HepG2 (cell line): ENCODE results near the gene IL26.

ENCODE experiments used
- FIP1L1 ChIP-seq: fragments of 200-400 bp; formaldehyde crosslinking; IDR thresholded peaks from 2 replicates; pipeline ENCODE4 v1.6.1; 2018; ENCODE audit warnings: low read depth, mild to moderate bottlenecking, low read length, moderate library complexity, borderline replicate concordance; ENCODE audit not compliant: insufficient read depth
- MAZ ChIP-seq, 2 experiments: sonication (generic) in 1 of 2; formaldehyde crosslinking in 1 of 2; IDR thresholded peaks; 2 replicates each; pipeline versions ENCODE4 v1.5.0 to v1.6.1; 2012 to 2020; ENCODE audit warnings: low read depth in 2 of 2, mild to moderate bottlenecking in 2 of 2, borderline replicate concordance in 1 of 2, improper control_type of control experiment in 1 of 2, low read length in 1 of 2, missing genetic modification reagents in 1 of 2, moderate library complexity in 1 of 2
- PHF8 ChIP-seq: sonication (generic); formaldehyde crosslinking; IDR thresholded peaks from 2 replicates; pipeline ENCODE4 v1.5.0; 2020; ENCODE audit warnings: missing genetic modification reagents
- RFX5 ChIP-seq: IDR thresholded peaks from 2 replicates; pipeline ENCODE4 v1.6.1; 2011; ENCODE audit warnings: low read depth, low read length, improper control_type of control experiment
- SRSF1 ChIP-seq: fragments of 200-400 bp; formaldehyde crosslinking; optimal IDR thresholded peaks from 2 replicates; pipeline ENCODE3; 2017; ENCODE audit warnings: mild to moderate bottlenecking, low read depth, low read length, moderate library complexity
- TBL1XR1 ChIP-seq: fragments of 150-350 bp; IDR thresholded peaks from 2 replicates; pipeline ENCODE4 v1.6.1; 2014; ENCODE audit warnings: borderline replicate concordance, low read length; ENCODE audit not compliant: partially characterized antibody
- ZFP41 ChIP-seq: sonication (generic); formaldehyde crosslinking; IDR thresholded peaks from 2 replicates; pipeline ENCODE4 v1.4.0; 2020; ENCODE audit warnings: mild to moderate bottlenecking, missing genetic modification reagents, borderline replicate concordance
- ZNF232 ChIP-seq: sonication (generic); formaldehyde crosslinking; IDR thresholded peaks from 2 replicates; pipeline ENCODE4 v1.4.0; 2020; ENCODE audit warnings: missing genetic modification reagents, borderline replicate concordance
- ZNF468 ChIP-seq: sonication (generic); formaldehyde crosslinking; IDR thresholded peaks from 2 replicates; pipeline ENCODE4 v1.8.0; 2022; ENCODE audit warnings: mild to moderate bottlenecking, moderate library complexity, missing genetic modification reagents
- ZNF724P ChIP-seq: sonication (generic); formaldehyde crosslinking; IDR thresholded peaks from 2 replicates; pipeline ENCODE4 v1.8.0; 2022; ENCODE audit warnings: missing genetic modification reagents, borderline replicate concordance
- TF ChIP-seq, protein P1 (sequence below): sonication (generic); formaldehyde crosslinking; IDR thresholded peaks from 2 replicates; pipeline ENCODE4 v1.5.0; 2020; ENCODE audit warnings: mild to moderate bottlenecking, missing genetic modification reagents, moderate library complexity
- TF ChIP-seq, protein P2 (sequence below): sonication (generic); formaldehyde crosslinking; conservative IDR thresholded peaks from 2 replicates; pipeline ENCODE4 v1.4.0; 2020; ENCODE audit warnings: missing genetic modification reagents

DNA sequence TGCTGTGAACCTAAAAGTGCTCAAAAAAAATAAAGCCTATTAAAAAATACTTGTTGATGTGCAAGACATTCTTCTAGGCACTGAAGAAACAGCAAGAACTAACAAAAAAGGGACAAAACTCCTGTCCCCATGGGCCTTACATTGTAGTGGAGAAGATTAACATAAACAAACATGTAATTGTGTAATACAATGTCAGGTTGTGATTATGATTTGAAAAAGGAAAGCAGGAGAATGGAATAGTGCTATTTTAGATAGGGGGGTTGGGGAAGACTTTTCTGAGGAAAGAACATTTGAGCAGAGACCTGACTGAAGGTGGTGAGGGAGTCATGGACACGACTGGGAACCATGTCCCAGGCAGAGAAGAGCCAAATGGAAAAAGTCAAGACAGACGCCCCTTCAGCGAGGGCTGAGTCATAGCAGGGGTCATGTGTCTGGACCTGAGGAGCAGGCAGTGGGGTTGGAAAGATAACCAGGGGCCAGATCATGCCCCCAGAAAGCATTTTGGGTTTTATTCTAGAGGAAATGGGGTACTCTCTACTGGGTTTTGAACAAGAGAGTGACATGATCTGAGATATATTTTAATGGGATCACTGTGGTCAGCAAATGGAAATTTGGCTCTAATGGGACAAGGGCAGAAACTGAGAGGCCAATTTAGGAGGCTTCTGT is 46.7 kb downstream of the IL26 start:
- TF ChIP-seq, protein P1, sequence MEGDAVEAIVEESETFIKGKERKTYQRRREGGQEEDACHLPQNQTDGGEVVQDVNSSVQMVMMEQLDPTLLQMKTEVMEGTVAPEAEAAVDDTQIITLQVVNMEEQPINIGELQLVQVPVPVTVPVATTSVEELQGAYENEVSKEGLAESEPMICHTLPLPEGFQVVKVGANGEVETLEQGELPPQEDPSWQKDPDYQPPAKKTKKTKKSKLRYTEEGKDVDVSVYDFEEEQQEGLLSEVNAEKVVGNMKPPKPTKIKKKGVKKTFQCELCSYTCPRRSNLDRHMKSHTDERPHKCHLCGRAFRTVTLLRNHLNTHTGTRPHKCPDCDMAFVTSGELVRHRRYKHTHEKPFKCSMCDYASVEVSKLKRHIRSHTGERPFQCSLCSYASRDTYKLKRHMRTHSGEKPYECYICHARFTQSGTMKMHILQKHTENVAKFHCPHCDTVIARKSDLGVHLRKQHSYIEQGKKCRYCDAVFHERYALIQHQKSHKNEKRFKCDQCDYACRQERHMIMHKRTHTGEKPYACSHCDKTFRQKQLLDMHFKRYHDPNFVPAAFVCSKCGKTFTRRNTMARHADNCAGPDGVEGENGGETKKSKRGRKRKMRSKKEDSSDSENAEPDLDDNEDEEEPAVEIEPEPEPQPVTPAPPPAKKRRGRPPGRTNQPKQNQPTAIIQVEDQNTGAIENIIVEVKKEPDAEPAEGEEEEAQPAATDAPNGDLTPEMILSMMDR (CRISPR knock-in tag): no peak
- TF ChIP-seq ZNF468 (no peak), RFX5 (no peak), ZFP41 (CRISPR knock-in tag) (no peak), FIP1L1 (no peak), MAZ (IDR thresholded peaks at IDR 0.05; ENCODE audit: borderline replicate concordance, low read depth, low read length) (no peak), MAZ (CRISPR knock-in tag; IDR thresholded peaks at IDR 0.05; ENCODE audit: low read depth) (no peak), PHF8 (CRISPR knock-in tag) (no peak), SRSF1 (no peak), ZNF232 (CRISPR knock-in tag) (no peak), ZNF724P (CRISPR knock-in tag) (no peak), TBL1XR1 (no peak)
- TF ChIP-seq, protein P2, sequence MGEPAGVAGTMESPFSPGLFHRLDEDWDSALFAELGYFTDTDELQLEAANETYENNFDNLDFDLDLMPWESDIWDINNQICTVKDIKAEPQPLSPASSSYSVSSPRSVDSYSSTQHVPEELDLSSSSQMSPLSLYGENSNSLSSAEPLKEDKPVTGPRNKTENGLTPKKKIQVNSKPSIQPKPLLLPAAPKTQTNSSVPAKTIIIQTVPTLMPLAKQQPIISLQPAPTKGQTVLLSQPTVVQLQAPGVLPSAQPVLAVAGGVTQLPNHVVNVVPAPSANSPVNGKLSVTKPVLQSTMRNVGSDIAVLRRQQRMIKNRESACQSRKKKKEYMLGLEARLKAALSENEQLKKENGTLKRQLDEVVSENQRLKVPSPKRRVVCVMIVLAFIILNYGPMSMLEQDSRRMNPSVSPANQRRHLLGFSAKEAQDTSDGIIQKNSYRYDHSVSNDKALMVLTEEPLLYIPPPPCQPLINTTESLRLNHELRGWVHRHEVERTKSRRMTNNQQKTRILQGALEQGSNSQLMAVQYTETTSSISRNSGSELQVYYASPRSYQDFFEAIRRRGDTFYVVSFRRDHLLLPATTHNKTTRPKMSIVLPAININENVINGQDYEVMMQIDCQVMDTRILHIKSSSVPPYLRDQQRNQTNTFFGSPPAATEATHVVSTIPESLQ (CRISPR knock-in tag): no peak
